SU-DHL-6 (cell line): ENCODE measurements around the gene STX8.

ENCODE experiments used
- H2AFZ ChIP-seq: fragments of 200-600 bp; sonication (generic); 2 replicates; pipeline ENCODE4 v1.6.1; 2014; ENCODE audit warnings: low read depth, mild to moderate bottlenecking, moderate library complexity, mixed read lengths, antibody characterized with exemption, low read length; ENCODE audit not compliant: severe bottlenecking
- H3F3A ChIP-seq: fragments of 200-600 bp; shearing (Covaris generic); 2 replicates; pipeline ENCODE4 v1.6.0; 2016; ENCODE audit warnings: antibody characterized with exemption, mild to moderate bottlenecking; ENCODE audit not compliant: insufficient read depth
- H3K27ac ChIP-seq: fragments of 200-600 bp; sonication (generic); 2 replicates; pipeline ENCODE4 v1.5.1; 2016; ENCODE audit warnings: low read depth, mild to moderate bottlenecking, low read length, moderate library complexity, mixed read lengths
- H3K27me3 ChIP-seq: fragments of 200-600 bp; sonication (generic), shearing (Covaris generic); 2 replicates; pipeline ENCODE4 v1.6.0; 2014; ENCODE audit warnings: mild to moderate bottlenecking, low read length
- H3K36me3 ChIP-seq: fragments of 200-600 bp; sonication (generic); 2 replicates; pipeline ENCODE4 v1.6.1; 2014; ENCODE audit warnings: mild to moderate bottlenecking, low read length, mixed read lengths
- H3K4me2 ChIP-seq: fragments of 300-600, 200-600 bp; shearing (Covaris generic), sonication (generic); 2 replicates; pipeline ENCODE4 v1.6.0; 2014; ENCODE audit warnings: low read length, low read depth, mild to moderate bottlenecking; ENCODE audit not compliant: poor library complexity, severe bottlenecking
- H3K4me3 ChIP-seq: fragments of 200-600 bp; sonication (generic); 2 replicates; pipeline ENCODE4 v1.5.1; 2014; ENCODE audit warnings: antibody characterized with exemption, low read length, mild to moderate bottlenecking, mixed read lengths; ENCODE audit not compliant: insufficient read depth, poor library complexity, severe bottlenecking
- H3K79me2 ChIP-seq: fragments of 200-600 bp; sonication (generic); 2 replicates; pipeline ENCODE4 v1.6.1; 2014; ENCODE audit warnings: mild to moderate bottlenecking, low read length, moderate library complexity; ENCODE audit not compliant: insufficient read depth
- H3K9ac ChIP-seq: fragments of 200-600 bp; sonication (generic); 2 replicates; pipeline ENCODE4 v1.7.0; 2014; ENCODE audit warnings: mild to moderate bottlenecking, low read length
- H3K9me2 ChIP-seq: fragments of 200-600 bp; sonication (generic); replicated peaks from 2 replicates; pipeline ENCODE4 v1.6.1; 2014; ENCODE audit warnings: low read length; ENCODE audit not compliant: insufficient read depth
- H3K9me3 ChIP-seq: fragments of 200-600 bp; sonication (generic); 2 replicates; pipeline ENCODE4 v1.6.1; 2014; ENCODE audit warnings: low read length, mixed read lengths; ENCODE audit not compliant: insufficient read depth
- H4K20me1 ChIP-seq: fragments of 200-600 bp; sonication (generic); 2 replicates; pipeline ENCODE4 v1.6.1; 2014; ENCODE audit warnings: low read depth, mild to moderate bottlenecking, antibody characterized with exemption, low read length, moderate library complexity, mixed read lengths
- CTCF ChIP-seq: fragments of 200-600 bp; sonication (generic); IDR thresholded peaks from one replicate; pipeline ENCODE4 v1.5.1; 2017; ENCODE audit warnings: antibody characterized with exemption, mild to moderate bottlenecking, low read length, moderate library complexity; ENCODE audit not compliant: insufficient read depth, poor library complexity, severe bottlenecking
- EZH2phosphoT487 ChIP-seq: fragments of 200-600 bp; sonication (generic), shearing (Covaris generic); conservative IDR thresholded peaks from 2 replicates; pipeline ENCODE4 v1.6.1; 2018; ENCODE audit warnings: mild to moderate bottlenecking, antibody characterized with exemption, low read length, moderate library complexity, mixed read lengths

Gene STX8

GRCh38 chr17:9386401-9386800, 189.2 kb downstream of the STX8 start:
- Histone ChIP-seq H3K79me2 (no peaks in the 10 kb centered on the region), H4K20me1 (no peaks in the 10 kb centered on the region), H3K9me2 (no peaks in the 10 kb centered on the region), H3K36me3 (no peaks in the 10 kb centered on the region), H3F3A (no peaks in the 10 kb centered on the region), H3K9me3 (no peaks in the 10 kb centered on the region), H3K4me3 (no peak overlapping the region), H3K27ac (no peak overlapping the region), H2AFZ (no peak overlapping the region), H3K4me2 (no peak overlapping the region), H3K27me3 (no peaks in the 10 kb centered on the region), H3K9ac (no peak overlapping the region)
- TF ChIP-seq CTCF (no peak), EZH2phosphoT487 (no peak)

GRCh38 chr17:9383826-9384225, 191.8 kb downstream of the STX8 start:
- Histone ChIP-seq H3K36me3 (no peaks in the 10 kb centered on the region), H3F3A (no peaks in the 10 kb centered on the region), H3K9me3 (no peaks in the 10 kb centered on the region), H2AFZ (no peak overlapping the region), H4K20me1 (no peaks in the 10 kb centered on the region), H3K27ac (no peak overlapping the region), H3K9me2 (no peaks in the 10 kb centered on the region), H3K79me2 (no peaks in the 10 kb centered on the region), H3K27me3 (no peaks in the 10 kb centered on the region), H3K9ac (no peak overlapping the region), H3K4me3 (no peak overlapping the region), H3K4me2 (no peak overlapping the region)
- TF ChIP-seq CTCF (no peak), EZH2phosphoT487 (no peak)

GRCh38 chr17:9382626-9383025, 193.0 kb downstream of the STX8 start:
- no peaks in the 10 kb centered on the region for H3K36me3 ChIP-seq
- no peak overlapping the region for H3K9ac ChIP-seq
- H3K4me3 ChIP-seq = no peak overlapping the region
- no peaks in the 10 kb centered on the region for H4K20me1 ChIP-seq
- no peaks in the 10 kb centered on the region for H3F3A ChIP-seq
- no peaks in the 10 kb centered on the region for H3K9me2 ChIP-seq
- TF ChIP-seq EZH2phosphoT487 = no peak
- TF ChIP-seq CTCF = no peak
- H3K79me2 ChIP-seq = no peaks in the 10 kb centered on the region
- H2AFZ ChIP-seq = no peak overlapping the region
- no peaks in the 10 kb centered on the region for H3K27me3 ChIP-seq
- H3K27ac ChIP-seq = no peak overlapping the region
- no peak overlapping the region for H3K4me2 ChIP-seq
- H3K9me3 ChIP-seq = no peaks in the 10 kb centered on the region

DNA sequence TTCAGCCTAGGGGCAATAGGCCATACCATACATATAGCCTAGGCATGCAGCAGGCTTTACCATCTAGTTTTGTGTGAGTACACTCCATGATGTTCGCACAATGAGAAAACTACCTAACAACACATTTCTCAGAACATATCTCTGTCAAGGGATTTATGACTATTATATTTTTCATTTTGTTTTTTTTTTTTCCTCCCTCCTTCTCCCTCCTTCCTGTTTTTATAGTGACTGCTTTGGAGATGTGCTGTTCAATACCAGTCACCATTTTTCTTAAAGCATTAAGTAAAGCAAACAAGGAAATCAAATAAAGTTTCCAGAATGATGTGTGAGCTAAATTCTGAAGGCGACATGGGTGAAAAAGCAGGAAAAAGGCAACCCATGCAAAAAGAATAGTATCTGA, 194.6 kb downstream of the STX8 start:
- TF ChIP-seq EZH2phosphoT487 (no peak), CTCF (no peak)
- Histone ChIP-seq H3K27me3 (no peaks in the 10 kb centered on the region), H3K9me2 (no peaks in the 10 kb centered on the region), H3K79me2 (no peaks in the 10 kb centered on the region), H2AFZ (no peak overlapping the region), H3K27ac (no peak overlapping the region), H3K4me3 (no peak overlapping the region), H3F3A (no peaks in the 10 kb centered on the region), H3K4me2 (no peak overlapping the region), H4K20me1 (no peaks in the 10 kb centered on the region), H3K36me3 (no peaks in the 10 kb centered on the region), H3K9me3 (no peaks in the 10 kb centered on the region), H3K9ac (no peak overlapping the region)
